SK-N-SH (cell line): ENCODE results near the gene RPP30.

ENCODE experiments used
- REST ChIP-seq: IDR thresholded peaks from 2 replicates; pipeline ENCODE4 v1.6.1; 2012; ENCODE audit warnings: mild to moderate bottlenecking, low read depth, low read length, moderate library complexity
- SMC3 ChIP-seq: IDR thresholded peaks from 2 replicates; pipeline ENCODE4 v1.6.1; 2012; ENCODE audit warnings: low read depth, low read length, improper control_type of control experiment

- TF ChIP-seq SMC3 (no peak), REST (no peak)
Observed at GRCh38 chr10:90906596-90906995, 34.8 kb downstream of the RPP30 start.
